GM19351 (cell line): Measurements from ENCODE around the gene COIL.

Experiments used
- ATAC-seq: cut with Tn5 transposase; IDR thresholded peaks from one replicate; pipeline ENCODE4 v1.9.1; 2021; ENCODE audit warnings: mild to moderate bottlenecking, moderate library complexity; ENCODE audit not compliant: unreplicated experiment

COIL gene

DNA sequence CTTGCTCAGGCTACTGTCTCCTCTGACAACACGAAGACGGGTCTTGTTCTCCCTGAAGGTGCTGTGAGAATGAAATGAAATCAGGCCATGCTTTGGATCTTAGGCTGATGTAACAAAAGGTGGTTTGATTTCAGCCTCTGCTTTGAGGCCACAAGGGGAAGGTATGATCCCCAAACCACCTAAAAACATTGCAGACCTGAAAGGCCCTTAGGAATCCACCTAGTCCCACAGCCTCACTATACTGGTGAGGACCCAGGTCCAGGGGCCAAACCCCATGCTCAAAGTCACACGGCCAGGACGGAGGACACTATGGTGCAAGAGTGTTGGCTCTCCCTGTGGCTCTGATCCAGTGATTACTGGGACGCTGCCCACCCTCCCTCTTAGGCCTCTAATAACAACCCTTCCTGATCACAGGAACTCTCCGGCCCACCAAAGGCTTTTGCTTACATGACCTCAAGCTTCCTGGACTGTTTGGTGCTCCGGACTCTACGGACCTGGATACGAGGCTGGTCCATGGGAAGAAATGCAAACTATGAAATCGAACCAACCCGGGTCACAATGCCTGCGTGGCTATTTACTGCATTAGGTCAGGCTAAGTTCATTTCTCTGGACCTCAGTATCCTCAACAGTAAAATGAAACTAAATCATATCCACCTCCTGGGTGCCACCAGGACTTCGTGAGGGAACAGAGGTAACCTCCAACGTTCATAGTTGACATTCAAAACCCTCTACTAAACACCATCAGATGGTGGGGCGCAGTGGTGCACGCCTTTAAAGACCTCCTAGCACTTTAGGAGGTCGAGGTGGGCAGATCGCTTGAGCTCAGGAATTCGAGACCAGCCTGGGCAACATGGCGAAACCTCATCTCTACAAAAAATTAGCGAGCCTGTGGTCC lies 48.5 kb downstream of the COIL start:
- no peak for ATAC-seq

DNA sequence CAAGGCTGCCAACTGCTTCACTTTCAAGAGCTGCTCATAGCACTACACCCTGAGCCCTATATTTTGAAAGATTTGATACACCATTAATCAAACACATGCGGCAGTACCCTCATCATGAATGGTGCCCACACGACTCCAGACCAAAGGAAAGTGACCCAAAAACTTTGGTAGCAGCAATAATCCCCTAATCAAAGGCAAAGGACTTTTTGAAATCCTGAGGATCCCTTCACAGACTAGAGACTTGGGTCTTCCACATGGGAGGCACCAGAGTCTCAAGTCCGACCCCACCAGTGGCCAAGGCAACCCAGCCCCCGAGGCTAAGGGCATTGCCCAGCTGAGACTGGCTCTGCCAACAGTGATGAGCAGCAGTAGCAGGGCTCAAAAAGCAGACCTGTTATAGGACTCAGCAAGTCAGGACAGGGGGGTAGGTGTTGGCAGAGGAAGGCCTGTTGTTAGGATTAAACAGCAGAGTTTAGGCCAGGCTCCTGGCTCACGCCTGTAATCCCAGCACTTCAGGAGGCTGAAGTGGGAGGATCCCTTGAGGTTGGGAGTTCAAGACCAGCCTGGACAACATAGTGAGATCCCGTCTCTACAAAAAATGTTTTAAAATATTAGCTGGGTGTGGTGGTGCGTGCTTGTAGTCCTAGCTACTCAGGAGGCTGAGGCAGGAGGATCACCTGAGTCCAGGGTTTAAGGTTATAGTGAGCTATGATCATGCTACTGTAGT lies 50.2 kb downstream of the COIL start:
- ATAC-seq = no peak

DNA sequence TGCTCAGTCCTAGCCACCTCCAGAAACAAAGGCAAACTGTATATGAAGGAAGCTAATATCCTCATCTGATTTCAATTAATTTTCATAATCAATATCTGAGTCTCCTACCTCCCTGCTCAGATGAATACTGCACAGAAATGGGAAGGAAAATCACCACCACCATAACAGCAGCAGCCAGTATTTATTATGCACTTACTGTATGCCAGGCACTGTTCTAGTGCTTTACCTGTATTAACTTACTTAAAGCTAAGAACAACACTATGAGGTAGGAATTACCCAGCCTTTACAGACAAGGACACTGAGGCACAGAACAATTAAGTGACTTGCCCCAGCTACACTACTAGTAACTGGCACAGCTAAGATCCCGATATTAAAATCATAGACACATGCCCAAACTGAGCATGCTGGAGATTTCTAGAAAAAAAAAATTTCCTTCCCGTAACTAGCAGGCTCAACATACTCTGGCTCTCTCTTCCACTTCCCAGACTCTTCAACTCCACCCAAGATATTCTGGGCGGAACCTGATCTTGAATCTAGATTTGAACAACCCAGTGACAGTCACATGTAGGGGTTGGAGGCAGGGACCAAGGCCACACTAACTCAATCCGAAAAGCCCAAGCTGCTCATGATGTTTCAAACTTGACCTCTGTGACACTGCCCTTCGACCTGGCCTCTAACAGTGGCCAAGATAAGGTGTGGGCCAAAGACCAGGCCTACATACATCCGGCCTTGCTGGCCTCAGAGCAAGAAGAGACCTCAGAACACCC lies 50.9 kb downstream of the COIL start:
- ATAC-seq = no peak

DNA sequence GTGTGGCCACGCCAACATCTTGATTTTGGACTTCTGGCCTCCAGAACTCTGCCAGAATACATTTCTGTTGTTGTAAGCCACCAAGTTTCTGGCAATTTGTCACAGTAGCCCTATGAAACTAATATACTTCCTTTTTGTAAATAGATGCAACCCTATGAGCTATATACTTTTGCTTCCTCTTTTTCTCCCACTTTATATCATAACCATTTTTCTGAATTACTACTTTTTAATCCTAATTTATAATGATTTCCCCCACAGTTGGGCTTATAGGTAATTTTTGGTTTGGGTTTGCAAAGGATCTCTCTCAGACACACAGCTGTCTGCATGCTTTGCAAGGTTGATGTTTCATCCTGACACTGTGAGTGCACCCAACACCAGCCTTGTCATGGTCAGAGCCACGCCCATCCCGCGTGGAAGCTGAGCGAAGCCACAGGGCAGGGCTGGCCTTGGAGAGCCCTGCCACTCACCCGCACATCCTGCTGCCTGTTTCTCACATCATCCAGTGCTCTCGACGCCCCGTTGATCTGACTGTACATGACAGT lies 52.8 kb downstream of the COIL start:
- peak; percentile 87 for ATAC-seq

DNA sequence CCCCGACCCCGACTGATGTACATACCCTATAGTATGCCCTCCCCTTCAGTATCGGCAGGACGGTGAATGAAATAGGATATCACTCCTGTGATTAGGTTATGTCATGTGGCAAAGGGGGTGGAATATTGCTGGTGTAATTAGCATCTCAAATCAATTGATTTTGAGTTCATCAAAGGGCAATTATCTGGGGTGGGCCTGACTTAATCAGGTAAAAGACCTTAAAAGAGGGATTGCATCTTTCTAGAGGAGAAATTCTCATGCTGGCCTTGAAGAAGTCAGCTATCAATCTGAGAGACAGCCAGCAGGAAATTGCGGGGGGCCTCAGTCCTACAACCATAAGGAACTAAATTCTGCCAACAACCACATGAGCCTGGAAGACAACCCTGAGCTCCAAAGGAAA lies 57.3 kb downstream of the COIL start:
- no peak for ATAC-seq

DNA sequence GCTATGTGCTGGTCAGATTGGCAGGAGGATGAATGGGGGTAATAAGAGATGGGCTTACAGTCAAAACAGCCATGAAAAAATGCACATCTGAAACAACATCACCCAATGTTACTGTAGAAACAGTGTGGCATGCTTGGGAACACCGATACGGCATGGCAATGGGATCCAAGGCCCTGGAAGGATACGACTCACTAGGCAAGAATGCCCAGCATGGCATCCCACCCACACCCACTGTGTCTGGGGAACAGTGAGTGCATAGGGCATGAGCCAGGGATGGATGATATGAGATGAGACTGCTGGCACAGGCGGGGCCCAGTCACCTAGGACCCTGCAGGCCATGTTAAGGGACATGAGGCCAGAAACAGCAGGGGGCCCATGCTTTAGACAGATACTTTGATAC lies 58.5 kb downstream of the COIL start:
- no peak for ATAC-seq

DNA sequence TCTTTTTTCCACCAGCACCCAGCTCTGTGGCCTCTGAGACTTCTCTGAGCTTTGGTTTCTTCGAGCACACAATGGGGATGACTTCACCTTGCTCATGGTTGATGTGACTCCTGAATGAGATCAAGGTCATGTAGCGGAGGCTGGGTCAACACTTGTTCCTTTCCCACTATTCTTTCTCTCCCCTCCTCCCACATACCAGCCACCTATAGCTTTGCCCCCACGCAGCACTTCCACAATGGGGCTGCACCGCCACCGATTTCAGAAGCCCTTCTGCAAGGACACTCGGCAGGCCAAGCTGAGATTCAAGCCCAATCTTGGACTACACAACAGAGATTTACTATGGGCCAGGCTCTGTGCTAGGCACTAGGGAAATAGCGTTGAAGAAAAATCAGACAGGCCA lies 61.4 kb downstream of the COIL start:
- no peak for ATAC-seq

DNA sequence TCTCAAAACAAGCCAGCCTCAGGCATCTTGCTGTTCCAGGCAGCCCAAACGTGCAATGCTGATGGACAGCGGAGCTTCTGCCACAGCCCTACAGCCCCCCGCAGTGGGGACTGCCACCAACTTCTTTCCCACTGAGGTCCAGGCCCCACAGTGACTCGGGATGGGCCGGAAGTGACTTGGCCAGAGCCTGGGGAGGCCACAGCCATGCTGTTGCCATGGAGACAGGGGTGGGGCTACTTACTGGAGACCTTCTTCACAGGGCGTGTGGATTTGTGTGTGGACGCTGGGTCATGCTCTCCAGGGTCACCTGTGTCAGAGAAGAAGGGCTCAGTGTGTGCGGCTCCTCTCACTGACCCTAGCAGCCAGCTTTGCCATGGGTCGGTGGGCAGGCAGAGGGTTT lies 62.0 kb downstream of the COIL start:
- no peak for ATAC-seq

DNA sequence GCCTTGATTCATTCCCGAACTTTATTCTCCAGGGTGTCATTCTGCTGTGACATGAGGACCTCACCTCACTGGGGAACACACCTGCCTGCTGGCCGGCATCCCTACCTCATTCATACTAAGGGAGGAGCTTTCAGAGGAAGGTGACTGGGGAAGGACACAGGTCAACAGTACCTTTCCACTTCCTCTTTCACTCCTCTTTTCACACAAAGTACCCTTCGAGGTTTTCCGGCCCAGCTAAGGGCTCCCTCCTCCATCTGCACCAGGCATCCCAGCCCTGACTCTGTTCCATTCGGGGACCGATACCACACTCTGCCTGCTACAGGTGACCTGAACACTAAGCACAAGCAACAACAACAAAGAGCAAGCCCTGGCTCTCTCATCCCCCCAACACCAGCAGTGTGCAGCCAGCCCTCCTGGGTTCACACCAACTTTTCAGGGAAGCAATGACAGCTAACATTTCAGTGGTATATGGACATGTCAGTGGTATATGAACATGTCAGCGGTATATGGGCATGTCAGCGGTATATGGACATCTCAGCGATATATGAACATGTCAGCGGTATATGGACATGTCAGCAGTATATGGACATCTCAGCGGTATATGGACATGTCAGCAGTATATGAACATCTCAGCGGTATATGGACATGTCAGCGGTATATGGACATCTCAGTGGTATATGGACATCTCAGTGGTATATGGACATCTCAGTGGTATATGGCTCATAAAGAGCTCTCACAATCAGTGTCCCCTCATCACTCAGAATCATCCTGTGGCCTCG lies 63.0 kb downstream of the COIL start:
- ATAC-seq = peak; percentile 83

DNA sequence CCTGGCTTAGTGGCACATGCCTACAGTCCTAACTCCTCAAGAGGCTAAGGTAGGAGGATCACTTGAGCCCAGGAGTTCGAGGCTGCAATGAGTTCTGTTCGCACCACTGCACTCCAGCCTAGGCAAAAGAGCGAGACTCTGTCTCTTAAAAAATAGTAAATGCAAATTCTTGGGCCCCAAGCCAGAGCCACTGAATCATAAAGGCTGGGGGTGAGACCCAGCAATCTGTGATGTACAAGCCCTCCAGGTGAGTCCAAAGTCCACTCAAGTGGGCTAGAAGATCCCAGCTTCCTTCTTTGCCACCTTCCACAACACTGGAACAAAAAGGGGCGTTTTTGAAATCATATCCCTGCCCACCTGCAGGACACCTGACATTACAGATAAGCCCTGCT lies 63.9 kb downstream of the COIL start:
- no peak for ATAC-seq

DNA sequence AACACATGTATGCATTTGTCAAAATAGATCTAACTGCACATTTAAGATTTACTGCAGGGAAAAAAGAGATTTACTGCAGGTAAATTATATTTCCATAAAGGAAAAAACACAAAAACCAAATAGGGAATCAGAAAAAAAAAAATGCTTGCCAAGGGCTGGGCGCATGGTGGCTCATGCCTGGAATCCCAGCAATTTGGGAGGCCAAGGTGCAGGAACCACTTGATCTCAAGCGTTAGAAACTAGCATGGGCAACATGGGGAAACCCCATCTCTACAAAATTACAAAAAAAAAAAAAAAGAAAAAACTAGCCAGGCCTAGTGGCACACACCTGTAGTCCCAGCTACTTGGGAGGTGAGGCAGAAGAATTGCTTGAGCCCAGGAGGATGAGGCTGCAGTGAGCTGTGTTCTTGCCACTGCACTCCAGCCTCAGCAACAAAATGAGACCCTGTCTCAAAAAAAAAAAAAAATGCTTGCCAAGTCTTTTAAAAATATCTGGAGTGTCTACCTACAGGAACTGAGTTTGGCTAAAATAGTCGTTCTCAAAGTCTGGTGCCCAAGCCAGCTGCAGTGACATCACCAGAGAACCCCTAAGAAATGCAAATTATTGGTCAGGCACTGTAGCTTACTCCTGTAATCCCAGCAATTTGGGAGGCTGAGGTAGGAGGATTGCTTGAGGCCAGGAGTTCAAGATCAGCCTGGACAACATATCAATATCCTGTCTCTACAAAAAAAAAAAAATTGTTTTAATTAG lies 64.5 kb downstream of the COIL start:
- no peak for ATAC-seq

DNA sequence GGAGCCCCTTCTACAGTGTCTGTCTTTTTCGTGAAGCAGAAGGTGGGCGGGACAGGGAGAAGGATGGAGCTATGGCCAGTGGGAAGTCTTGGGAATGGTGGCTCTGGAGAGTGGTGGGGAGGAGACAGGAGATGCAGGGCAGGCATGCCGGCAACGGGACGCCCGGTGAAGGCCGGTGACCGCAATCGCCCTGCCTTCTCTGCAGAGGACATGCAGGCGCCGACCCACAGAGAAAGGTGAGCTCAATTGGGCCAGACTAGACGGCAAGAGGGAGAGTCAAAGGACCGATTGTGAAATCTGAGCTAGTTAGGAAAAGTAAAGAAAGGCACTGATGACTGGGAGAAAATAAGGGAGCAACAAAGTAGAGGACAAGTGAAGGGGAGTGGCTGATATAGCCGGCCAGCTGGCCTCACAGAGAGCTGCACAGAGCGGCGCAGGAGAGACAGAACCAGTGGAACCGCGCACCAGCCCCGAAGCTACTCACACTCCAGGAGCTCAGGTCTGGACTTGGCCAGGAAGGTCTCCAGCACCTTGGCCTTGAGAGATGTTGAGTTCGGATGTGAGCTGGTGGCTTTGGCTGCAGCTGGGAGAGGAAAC lies 65.9 kb downstream of the COIL start:
- no peak for ATAC-seq

DNA sequence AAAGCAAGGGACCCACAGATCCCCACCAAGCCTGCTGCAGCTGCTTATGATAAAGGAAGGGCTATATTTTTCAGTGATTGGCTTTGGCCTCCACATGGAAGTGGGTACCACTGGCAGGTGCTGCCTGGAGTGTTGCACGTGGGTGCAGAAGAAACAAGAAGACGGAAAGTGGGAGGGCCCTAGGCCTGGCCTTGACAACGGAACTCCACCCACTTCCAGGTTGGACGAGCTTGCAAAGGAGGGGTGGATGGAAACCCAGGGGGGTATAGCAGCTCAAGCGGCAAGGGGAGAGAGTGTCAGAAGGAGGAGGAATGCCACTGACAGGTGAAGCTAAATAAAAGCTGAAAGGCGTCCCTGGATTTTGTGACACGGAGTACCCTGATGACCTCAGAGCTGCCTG lies 67.3 kb downstream of the COIL start:
- ATAC-seq = no peak

DNA sequence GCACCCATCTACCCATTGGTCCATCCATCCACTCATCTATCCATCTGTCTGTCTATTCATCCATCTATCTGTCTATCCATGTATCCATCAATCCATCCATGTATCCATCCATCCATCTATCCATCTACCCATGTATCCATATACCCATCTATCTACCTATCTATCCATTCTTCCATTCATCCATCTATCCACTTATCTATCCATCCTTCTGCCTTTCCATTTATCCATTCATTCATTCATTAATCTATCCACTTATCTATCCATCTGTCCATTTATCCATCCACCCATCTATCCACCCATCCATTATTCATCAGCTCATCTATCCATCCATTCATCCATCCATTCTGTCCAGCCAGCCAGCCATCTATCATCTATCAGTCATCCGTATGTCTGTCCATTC lies 68.5 kb downstream of the COIL start:
- no peak for ATAC-seq

DNA sequence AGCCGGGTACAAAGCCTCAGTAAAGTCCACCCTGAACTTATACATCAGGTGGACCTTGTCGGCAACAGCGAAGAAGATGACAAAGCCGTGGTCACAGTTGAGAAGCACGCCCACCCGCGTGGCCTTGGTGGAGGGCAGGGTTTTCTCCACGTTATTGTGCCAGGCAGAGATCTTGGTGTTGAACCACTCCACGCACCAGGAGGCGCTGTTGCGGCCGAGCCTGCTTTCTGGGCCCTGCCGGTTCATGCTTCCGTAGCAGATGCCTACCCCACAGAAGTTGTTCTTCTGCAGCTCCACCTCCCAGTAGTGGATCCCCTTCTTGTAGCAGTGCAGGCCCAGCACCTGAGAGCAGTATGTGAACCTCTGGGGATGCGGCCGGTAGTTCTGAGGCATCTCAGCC lies 69.1 kb downstream of the COIL start:
- no peak for ATAC-seq

DNA sequence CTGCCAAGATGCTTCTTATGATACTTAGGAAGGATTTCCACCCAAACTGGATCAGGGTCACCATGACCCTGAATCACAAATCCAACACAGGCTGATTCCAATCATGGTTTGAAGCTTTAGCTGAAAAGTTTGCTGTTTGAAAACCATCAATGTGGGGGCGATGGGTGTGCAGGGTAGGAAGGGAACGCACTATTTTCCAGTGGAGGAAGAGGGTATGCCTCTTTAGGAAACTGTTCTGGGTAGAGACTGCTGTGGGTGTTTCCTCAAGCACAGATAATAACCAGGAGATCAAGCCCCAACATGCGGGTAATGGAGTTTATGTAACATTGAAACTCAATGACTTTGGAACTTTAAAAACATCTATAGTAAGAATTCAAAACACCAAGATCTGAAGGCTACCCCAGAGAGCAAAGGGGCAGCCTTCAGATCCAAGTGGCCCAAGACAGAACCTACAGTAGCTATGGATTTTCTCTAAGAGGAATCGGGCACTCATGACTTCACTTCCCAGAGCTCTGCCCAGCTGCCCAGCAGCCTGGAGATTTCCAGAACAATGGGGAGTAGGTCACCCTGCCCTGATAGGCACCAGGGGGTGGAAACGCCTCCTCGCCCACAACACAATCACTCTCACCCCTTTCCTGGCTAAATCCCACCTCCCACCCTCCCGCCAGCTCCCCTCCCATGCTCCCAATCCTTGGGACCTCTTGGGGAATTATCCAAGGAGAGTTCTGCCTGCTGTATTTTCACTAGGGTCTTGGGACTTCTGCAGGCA lies 69.8 kb downstream of the COIL start:
- ATAC-seq = no peak

DNA sequence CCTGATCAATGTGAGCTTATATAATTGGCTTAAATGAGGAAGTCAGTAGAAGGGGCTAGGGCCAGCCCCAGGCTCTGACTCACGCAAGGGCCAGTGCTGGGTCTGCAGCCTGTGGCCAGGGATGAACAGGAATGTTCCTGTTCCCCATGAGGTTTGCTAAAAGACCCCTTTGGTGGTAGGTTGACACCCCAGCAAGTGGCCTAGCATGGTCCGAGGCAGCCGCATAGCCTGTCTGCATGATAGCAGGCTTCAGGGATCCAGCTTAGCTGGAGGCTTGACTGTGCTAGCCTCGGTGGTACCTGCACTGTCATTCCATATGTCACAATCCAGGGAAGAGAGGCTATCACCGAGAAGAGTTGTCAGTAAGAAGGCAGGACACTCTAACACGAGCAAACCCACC lies 70.5 kb downstream of the COIL start:
- no peak for ATAC-seq
